Brain pericyte (primary cell): ENCODE measurements around the gene PDE4DIP.
"Not testable (repeated sequence)": the region's sequence is repeated elsewhere in the genome, so short reads cannot be mapped to it uniquely, and the experiment has no call there.

Experiments used
- DNase-seq: peaks from one replicate; pipeline ENCODE4 v3.0.0-alpha.2; 2012; ENCODE audit warnings: low read depth, low spot score

Gene PDE4DIP

GRCh38 chr1:149075505-149076127, 231.4 kb downstream of the PDE4DIP start:
- DNase-seq, result not testable (repeated sequence)
